ENCODE data around the gene LRRC8C.

DNA sequence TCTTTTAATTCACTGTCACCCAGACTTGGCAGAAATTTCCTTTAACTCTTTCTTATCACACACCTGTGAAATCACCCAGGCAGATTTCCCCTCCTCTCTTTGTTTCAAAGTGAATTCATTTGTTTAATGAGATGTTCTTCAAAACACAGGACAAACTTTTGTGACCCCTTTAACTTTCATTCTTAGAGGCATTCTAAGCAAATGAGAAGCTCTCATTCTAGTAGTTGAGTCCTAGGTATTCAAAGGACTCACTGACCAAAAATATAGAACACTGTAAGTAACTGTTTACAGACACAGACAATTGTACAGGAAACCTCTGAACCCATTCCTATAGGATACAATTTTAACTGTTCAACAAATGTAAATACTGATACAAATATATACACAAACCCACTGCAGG is 16.9 kb downstream of the LRRC8C start:
- TF ChIP-seq CTCF (IDR thresholded peaks at IDR 0.05) (no peak), EZH2 (IDR thresholded peaks at IDR 0.05) (no peak), EZH2phosphoT487 (IDR thresholded peaks at IDR 0.05) (no peak)
